GM12892 (cell line): ENCODE data around the gene SYT6.
A peak's percentile ranks its signal among the peaks of the same experiment; 100 is the strongest.

Experiments used
- DNase-seq: peaks from one replicate; pipeline ENCODE4 v3.0.0; 2011; ENCODE audit not compliant: insufficient read length
- FAIRE-seq: peaks from 2 replicates; lab custom pipeline; 2011; peaks lifted over from hg19 to GRCh38; lab: Jason Lieb, UNC
- POLR2A ChIP-seq: IDR thresholded peaks from 2 replicates; pipeline ENCODE4 v1.6.1; 2011; ENCODE audit warnings: low read depth, low read length, control low read depth
- POLR2AphosphoS5 ChIP-seq: IDR thresholded peaks from 2 replicates; pipeline ENCODE4 v1.6.1; 2011; ENCODE audit warnings: low read depth, low read length, control low read depth
- TAF1 ChIP-seq: IDR thresholded peaks from 2 replicates; pipeline ENCODE4 v1.6.1; 2011; ENCODE audit warnings: low read depth, mild to moderate bottlenecking, control low read depth, low read length, borderline replicate concordance

The SYT6 gene

GRCh38 chr1:114131526-114132220, 22.0 kb downstream of the SYT6 start:
- FAIRE-seq (no peak), DNase-seq (no peak)
- TF ChIP-seq TAF1 (no peak), POLR2A (no peak), POLR2AphosphoS5 (no peak)

- DNase-seq (no peak), FAIRE-seq (no peak)
- TF ChIP-seq POLR2AphosphoS5 (no peak), TAF1 (no peak), POLR2A (no peak)
These were observed 22.7 kb downstream of the SYT6 start for GRCh38 chr1:114130846-114131525.

GRCh38 chr1:114130213-114130612, 23.5 kb downstream of the SYT6 start:
- TF ChIP-seq POLR2AphosphoS5 = no peak
- TF ChIP-seq TAF1 = no peak
- TF ChIP-seq POLR2A = no peak
- DNase-seq (no peak), FAIRE-seq (no peak)

GRCh38 chr1:114128293-114128692, 25.4 kb downstream of the SYT6 start:
- TF ChIP-seq TAF1 (no peak), POLR2AphosphoS5 (no peak), POLR2A (no peak)
- no peak for DNase-seq
- FAIRE-seq = no peak

- peak; percentile 47 for DNase-seq
- FAIRE-seq = no peak
- TF ChIP-seq POLR2A (no peak), TAF1 (no peak), POLR2AphosphoS5 (no peak)
These were observed 27.2 kb downstream of the SYT6 start for GRCh38 chr1:114126261-114127095.

- TF ChIP-seq TAF1 (no peak), POLR2AphosphoS5 (no peak), POLR2A (no peak)
- DNase-seq (no peak), FAIRE-seq (no peak)
These were observed 29.0 kb downstream of the SYT6 start for GRCh38 chr1:114124644-114125043.

- DNase-seq (no peak), FAIRE-seq (no peak)
- no peak for TF ChIP-seq POLR2AphosphoS5
- no peak for TF ChIP-seq TAF1
- no peak for TF ChIP-seq POLR2A
These were observed 30.6 kb downstream of the SYT6 start for GRCh38 chr1:114122941-114123618.

- TF ChIP-seq TAF1 = no peak
- TF ChIP-seq POLR2AphosphoS5 = no peak
- TF ChIP-seq POLR2A = no peak
- FAIRE-seq = no peak
- DNase-seq = no peak
These were observed 35.2 kb downstream of the SYT6 start for GRCh38 chr1:114118351-114118990.

GRCh38 chr1:114117654-114118053, 36.0 kb downstream of the SYT6 start:
- DNase-seq (no peak), FAIRE-seq (no peak)
- TF ChIP-seq TAF1 (no peak), POLR2A (no peak), POLR2AphosphoS5 (no peak)

- no peak for TF ChIP-seq POLR2AphosphoS5
- TF ChIP-seq TAF1 = no peak
- no peak for TF ChIP-seq POLR2A
- no peak for DNase-seq
- FAIRE-seq = no peak
These were observed 37.6 kb downstream of the SYT6 start for GRCh38 chr1:114116086-114116485.
